ENCODE results near the gene ST6GAL1.

The ST6GAL1 gene

DNA sequence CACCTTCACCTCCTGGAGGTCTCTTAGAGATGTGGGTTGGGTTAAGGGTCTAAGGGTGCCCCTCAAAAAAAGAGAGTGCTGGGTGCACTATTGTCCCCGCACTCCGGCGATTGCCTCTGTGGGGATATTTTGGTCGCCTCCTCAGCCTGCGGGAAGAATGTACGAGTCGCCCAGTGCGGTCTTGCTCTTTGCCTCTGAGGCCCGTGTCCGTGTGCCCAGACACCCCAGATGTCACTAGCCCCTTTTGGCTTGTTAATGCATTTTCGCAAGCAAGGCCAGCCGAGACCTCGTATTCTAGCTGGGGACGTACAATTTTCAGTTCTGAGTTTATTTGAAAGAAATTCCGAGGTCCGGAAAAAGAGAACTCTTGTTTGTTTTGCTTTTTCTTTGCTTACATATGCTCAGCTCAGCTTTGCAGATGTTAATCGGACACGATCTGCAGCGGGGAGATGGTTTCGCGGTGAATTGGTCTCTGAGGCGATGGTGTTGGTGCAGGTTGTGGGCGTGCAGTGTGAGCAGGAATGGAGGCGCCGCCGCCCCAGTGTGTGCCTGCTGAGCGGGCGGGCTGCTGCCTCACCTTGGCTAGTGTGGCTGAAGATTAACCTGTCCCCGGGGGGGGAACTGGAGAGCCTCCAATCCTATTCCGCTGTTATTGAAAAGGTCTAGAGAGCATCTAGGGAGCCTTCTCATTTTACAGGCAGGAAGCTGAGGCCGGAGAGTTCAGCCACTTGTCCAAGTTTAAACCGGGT lies 1.4 kb downstream of the ST6GAL1 start:
- Histone ChIP-seq H2BK12ac (ENCODE audit: low read length in 2 of 2) (no peak overlapping the region), H3K36me3 (ENCODE audit: control insufficient read depth in 1 of 2, insufficient read depth in 2 of 2, low read depth in 1 of 2, low read length in 2 of 2) (no peaks in the 10 kb centered on the region), H4K91ac (ENCODE audit: low read length) (no peak overlapping the region), H3K4me1 (ENCODE audit: control insufficient read depth, insufficient read depth, low read depth, low read length) (peaks cover 9% of the 10 kb centered on the region), H3K27me3 (ENCODE audit: control insufficient read depth in 1 of 2, insufficient read depth in 1 of 2, low read length in 2 of 2) (peaks cover 0 to 34% of the 10 kb centered on the region in 2 experiments), H2BK15ac (ENCODE audit: low read depth, poor library complexity, severe bottlenecking) (no peak overlapping the region), H3K9me3 (ENCODE audit: control insufficient read depth, low read length) (no peaks in the 10 kb centered on the region), H3K14ac (ENCODE audit: low read length in 2 of 2) (no peak overlapping the region), H3K9ac (ENCODE audit: low read length) (peak overlapping the region; percentile 70), H3K4me2 (ENCODE audit: low read length, poor library complexity, severe bottlenecking) (peak overlapping the region; percentile 90), H3K79me1 (replicated peaks; ENCODE audit: low read length, poor library complexity, severe bottlenecking) (peaks cover 17% of the 10 kb centered on the region), H2AK5ac (ENCODE audit: low read length, severe bottlenecking) (no peak overlapping the region), H3K4ac (ENCODE audit: low read depth in 1 of 2, low read length in 2 of 2) (no peak overlapping the region), H4K8ac (ENCODE audit: low read length) (no peak overlapping the region), H3K27ac (ENCODE audit: low read length, poor library complexity, severe bottlenecking) (peak overlapping the region; percentile 53), H3K23ac (ENCODE audit: low read length in 2 of 2) (no peak overlapping the region), H3K4me3 (ENCODE audit: insufficient read depth in 1 of 2, low read depth in 1 of 2, low read length in 2 of 2) (peak overlapping the region; percentile 81 to 82), H2BK5ac (ENCODE audit: low read depth, low read length, poor library complexity, severe bottlenecking) (no peak overlapping the region), H2BK120ac (ENCODE audit: low read depth, low read length) (no peak overlapping the region), H3K18ac (ENCODE audit: low read depth in 1 of 2, low read length in 2 of 2) (no peak overlapping the region), H2AFZ (ENCODE audit: low read depth, low read length) (no peak overlapping the region)
- peak; percentile 49 for DNase-seq
- 2% methylated on average over 32 of the region's 32 CpGs for WGBS

DNA sequence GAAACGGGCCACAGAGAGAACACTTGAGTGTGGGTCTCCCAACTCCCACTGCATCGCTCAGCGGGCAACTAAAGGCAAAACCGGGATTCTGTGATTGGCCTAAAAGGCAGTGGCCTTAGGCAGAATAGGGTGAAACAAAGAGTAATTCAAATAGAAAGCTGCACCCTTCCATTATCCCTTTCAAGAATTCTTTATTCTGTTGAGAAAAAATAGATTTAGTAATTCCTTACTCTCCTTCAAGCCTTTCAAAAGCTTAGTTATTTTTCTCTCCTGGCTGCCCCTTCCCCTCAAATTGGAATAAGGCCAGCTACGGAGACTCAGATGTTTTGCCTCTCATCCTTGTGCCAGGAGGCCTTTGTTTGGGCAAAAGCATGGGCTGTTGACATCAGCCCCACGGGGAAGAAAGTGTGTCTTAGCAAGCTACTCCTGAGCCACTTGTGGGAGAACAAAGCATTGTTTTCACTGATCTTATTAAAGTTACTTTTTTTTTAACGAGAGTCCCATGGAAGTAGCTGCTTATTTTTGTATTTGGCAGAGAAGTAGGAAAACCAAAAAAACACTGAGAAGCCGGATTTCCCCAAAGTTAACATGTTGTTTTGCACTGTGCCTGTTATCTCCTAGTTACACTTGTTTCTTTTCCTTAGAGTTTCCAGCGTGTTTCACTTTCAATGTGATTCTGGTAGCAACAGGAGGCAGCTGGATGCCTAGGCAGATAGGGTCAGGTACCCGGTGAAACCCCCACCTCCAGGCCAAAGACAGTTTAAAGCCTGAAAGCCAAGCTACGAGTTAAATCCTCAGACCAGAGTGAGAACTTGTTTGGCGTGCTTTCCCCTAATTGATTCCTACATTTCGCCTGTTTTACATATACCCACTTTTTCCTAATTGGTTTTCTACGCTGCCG lies 2.2 kb downstream of the ST6GAL1 start:
- 72% methylated on average over 12 of the region's 15 CpGs for WGBS
- no peaks in the 10 kb centered on the region for H3K9me3 ChIP-seq (ENCODE audit: control insufficient read depth, low read length)

DNA sequence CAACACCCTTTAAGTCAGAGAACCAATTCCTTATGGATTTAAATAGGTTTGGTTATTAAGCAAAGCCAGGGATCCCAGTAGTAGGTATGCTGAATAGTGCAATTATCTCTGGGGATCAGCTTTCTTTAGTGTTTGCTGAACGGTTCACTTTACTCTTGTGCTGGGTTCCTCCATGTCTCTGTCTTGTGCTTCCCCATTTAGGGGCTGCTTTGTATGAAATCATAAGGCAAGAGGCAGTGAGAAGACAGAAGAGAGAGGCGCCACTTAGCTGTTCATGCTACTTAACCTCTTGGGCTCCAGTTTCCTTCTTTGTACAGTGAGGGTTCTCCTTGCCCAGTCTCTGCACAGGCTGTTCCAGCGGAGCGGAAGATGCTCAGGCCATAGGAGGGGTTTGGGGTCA lies 3.5 kb downstream of the ST6GAL1 start:
- Histone ChIP-seq H2AK5ac (ENCODE audit: low read length, severe bottlenecking) (no peak overlapping the region), H2BK12ac (ENCODE audit: low read length in 2 of 2) (no peak overlapping the region), H3K23ac (ENCODE audit: low read length in 2 of 2) (no peak overlapping the region), H3K4ac (ENCODE audit: low read depth in 1 of 2, low read length in 2 of 2) (no peak overlapping the region), H3K4me2 (ENCODE audit: low read length, poor library complexity, severe bottlenecking) (no peak overlapping the region), H3K27me3 (ENCODE audit: control insufficient read depth in 1 of 2, insufficient read depth in 1 of 2, low read length in 2 of 2) (peaks cover 0 to 30% of the 10 kb centered on the region in 2 experiments), H2BK5ac (ENCODE audit: low read depth, low read length, poor library complexity, severe bottlenecking) (no peak overlapping the region), H3K14ac (ENCODE audit: low read length in 2 of 2) (no peak overlapping the region), H4K8ac (ENCODE audit: low read length) (no peak overlapping the region), H3K18ac (ENCODE audit: low read depth in 1 of 2, low read length in 2 of 2) (no peak overlapping the region), H2BK15ac (ENCODE audit: low read depth, poor library complexity, severe bottlenecking) (no peak overlapping the region), H3K9me3 (ENCODE audit: control insufficient read depth, low read length) (no peaks in the 10 kb centered on the region), H3K36me3 (ENCODE audit: control insufficient read depth in 1 of 2, insufficient read depth in 2 of 2, low read depth in 1 of 2, low read length in 2 of 2) (no peaks in the 10 kb centered on the region), H2BK120ac (ENCODE audit: low read depth, low read length) (no peak overlapping the region), H4K91ac (ENCODE audit: low read length) (no peak overlapping the region), H3K9ac (ENCODE audit: low read length) (no peak overlapping the region), H3K4me3 (ENCODE audit: insufficient read depth in 1 of 2, low read depth in 1 of 2, low read length in 2 of 2) (no peak overlapping the region), H3K79me1 (replicated peaks; ENCODE audit: low read length, poor library complexity, severe bottlenecking) (peaks cover 23% of the 10 kb centered on the region), H3K27ac (ENCODE audit: low read length, poor library complexity, severe bottlenecking) (no peak overlapping the region), H2AFZ (ENCODE audit: low read depth, low read length) (no peak overlapping the region), H3K4me1 (ENCODE audit: control insufficient read depth, insufficient read depth, low read depth, low read length) (peaks cover 11% of the 10 kb centered on the region)
- DNase-seq, result no peak
- WGBS, result 94% methylated on average over 4 of the region's 4 CpGs

More for the DNA sequence above, 2.2 kb downstream of the ST6GAL1 start:
- no peak overlapping the region for H3K4ac ChIP-seq (ENCODE audit: low read depth in 1 of 2, low read length in 2 of 2)
- no peak overlapping the region for H4K8ac ChIP-seq (ENCODE audit: low read length)
- H3K27me3 ChIP-seq (ENCODE audit: control insufficient read depth in 1 of 2, insufficient read depth in 1 of 2, low read length in 2 of 2), result peaks cover 0 to 34% of the 10 kb centered on the region in 2 experiments
- H4K91ac ChIP-seq (ENCODE audit: low read length), result no peak overlapping the region
- H3K4me2 ChIP-seq (ENCODE audit: low read length, poor library complexity, severe bottlenecking), result peak overlapping the region; percentile 90
- peak overlapping the region; percentile 53 for H3K27ac ChIP-seq (ENCODE audit: low read length, poor library complexity, severe bottlenecking)
- H2AK5ac ChIP-seq (ENCODE audit: low read length, severe bottlenecking), result peak overlapping the region; percentile 41
- H2BK12ac ChIP-seq (ENCODE audit: low read length in 2 of 2), result no peak overlapping the region
- peak overlapping the region in 1 of 2 experiments; percentile 81 for H3K4me3 ChIP-seq (ENCODE audit: insufficient read depth in 1 of 2, low read depth in 1 of 2, low read length in 2 of 2)
- no peak overlapping the region for H3K14ac ChIP-seq (ENCODE audit: low read length in 2 of 2)
- no peak overlapping the region for H2AFZ ChIP-seq (ENCODE audit: low read depth, low read length)
- no peak overlapping the region for H2BK120ac ChIP-seq (ENCODE audit: low read depth, low read length)
- H3K79me1 ChIP-seq (replicated peaks; ENCODE audit: low read length, poor library complexity, severe bottlenecking), result peaks cover 22% of the 10 kb centered on the region
- H3K36me3 ChIP-seq (ENCODE audit: control insufficient read depth in 1 of 2, insufficient read depth in 2 of 2, low read depth in 1 of 2, low read length in 2 of 2), result no peaks in the 10 kb centered on the region
- H2BK15ac ChIP-seq (ENCODE audit: low read depth, poor library complexity, severe bottlenecking), result no peak overlapping the region
- H2BK5ac ChIP-seq (ENCODE audit: low read depth, low read length, poor library complexity, severe bottlenecking), result no peak overlapping the region
- no peak overlapping the region for H3K23ac ChIP-seq (ENCODE audit: low read length in 2 of 2)
- peak overlapping the region; percentile 70 for H3K9ac ChIP-seq (ENCODE audit: low read length)
- no peak for DNase-seq
- H3K4me1 ChIP-seq (ENCODE audit: control insufficient read depth, insufficient read depth, low read depth, low read length), result peaks cover 10% of the 10 kb centered on the region
- H3K18ac ChIP-seq (ENCODE audit: low read depth in 1 of 2, low read length in 2 of 2), result no peak overlapping the region

DNA sequence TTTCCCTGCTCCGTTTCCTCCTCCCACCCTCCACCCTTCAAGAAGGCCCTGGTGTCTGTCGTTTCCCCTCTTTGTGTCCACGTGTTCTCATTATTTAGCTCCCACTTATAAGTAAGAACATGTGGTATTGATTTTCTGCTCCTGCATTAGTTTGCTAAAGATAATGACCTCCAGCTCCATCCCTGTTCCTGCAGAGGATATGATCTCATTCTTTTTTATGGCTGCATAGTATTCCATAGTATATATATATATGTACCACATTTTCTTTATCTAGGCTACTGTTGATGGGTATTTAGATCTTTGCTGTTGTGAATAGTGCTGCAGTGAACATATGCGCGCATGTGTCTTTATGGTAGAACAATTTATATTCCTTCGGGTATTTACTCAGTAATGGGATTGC lies 4.8 kb downstream of the ST6GAL1 start:
- Histone ChIP-seq H3K4ac (ENCODE audit: low read depth in 1 of 2, low read length in 2 of 2) (no peak overlapping the region), H3K23ac (ENCODE audit: low read length in 2 of 2) (no peak overlapping the region), H2BK15ac (ENCODE audit: low read depth, poor library complexity, severe bottlenecking) (no peak overlapping the region), H2AFZ (ENCODE audit: low read depth, low read length) (no peak overlapping the region), H2BK120ac (ENCODE audit: low read depth, low read length) (no peak overlapping the region), H2BK5ac (ENCODE audit: low read depth, low read length, poor library complexity, severe bottlenecking) (no peak overlapping the region), H3K14ac (ENCODE audit: low read length in 2 of 2) (no peak overlapping the region), H3K4me1 (ENCODE audit: control insufficient read depth, insufficient read depth, low read depth, low read length) (peaks cover 9% of the 10 kb centered on the region), H3K9me3 (ENCODE audit: control insufficient read depth, low read length) (no peaks in the 10 kb centered on the region), H2BK12ac (ENCODE audit: low read length in 2 of 2) (no peak overlapping the region), H4K91ac (ENCODE audit: low read length) (no peak overlapping the region), H3K27me3 (ENCODE audit: control insufficient read depth in 1 of 2, insufficient read depth in 1 of 2, low read length in 2 of 2) (peaks cover 0 to 17% of the 10 kb centered on the region in 2 experiments), H3K4me3 (ENCODE audit: insufficient read depth in 1 of 2, low read depth in 1 of 2, low read length in 2 of 2) (no peak overlapping the region), H4K8ac (ENCODE audit: low read length) (no peak overlapping the region), H3K79me1 (replicated peaks; ENCODE audit: low read length, poor library complexity, severe bottlenecking) (peaks cover 31% of the 10 kb centered on the region), H3K27ac (ENCODE audit: low read length, poor library complexity, severe bottlenecking) (no peak overlapping the region), H2AK5ac (ENCODE audit: low read length, severe bottlenecking) (no peak overlapping the region), H3K4me2 (ENCODE audit: low read length, poor library complexity, severe bottlenecking) (no peak overlapping the region), H3K18ac (ENCODE audit: low read depth in 1 of 2, low read length in 2 of 2) (no peak overlapping the region), H3K9ac (ENCODE audit: low read length) (no peak overlapping the region), H3K36me3 (ENCODE audit: control insufficient read depth in 1 of 2, insufficient read depth in 2 of 2, low read depth in 1 of 2, low read length in 2 of 2) (no peaks in the 10 kb centered on the region)
- 100% methylated on average over 1 of the region's 6 CpGs for WGBS
- no peak for DNase-seq
